ENCODE measurements around the gene PACRG. TPM values are rescaled to one million over a fixed set of nuclear protein-coding genes. Genes with fewer than 3 reads are reported as not detected.
A peak's percentile ranks its signal among the peaks of the same experiment; 100 is the strongest.

The PACRG gene
- total RNA-seq, 1 experiment from 2014 or later: 0.26 TPM

DNA sequence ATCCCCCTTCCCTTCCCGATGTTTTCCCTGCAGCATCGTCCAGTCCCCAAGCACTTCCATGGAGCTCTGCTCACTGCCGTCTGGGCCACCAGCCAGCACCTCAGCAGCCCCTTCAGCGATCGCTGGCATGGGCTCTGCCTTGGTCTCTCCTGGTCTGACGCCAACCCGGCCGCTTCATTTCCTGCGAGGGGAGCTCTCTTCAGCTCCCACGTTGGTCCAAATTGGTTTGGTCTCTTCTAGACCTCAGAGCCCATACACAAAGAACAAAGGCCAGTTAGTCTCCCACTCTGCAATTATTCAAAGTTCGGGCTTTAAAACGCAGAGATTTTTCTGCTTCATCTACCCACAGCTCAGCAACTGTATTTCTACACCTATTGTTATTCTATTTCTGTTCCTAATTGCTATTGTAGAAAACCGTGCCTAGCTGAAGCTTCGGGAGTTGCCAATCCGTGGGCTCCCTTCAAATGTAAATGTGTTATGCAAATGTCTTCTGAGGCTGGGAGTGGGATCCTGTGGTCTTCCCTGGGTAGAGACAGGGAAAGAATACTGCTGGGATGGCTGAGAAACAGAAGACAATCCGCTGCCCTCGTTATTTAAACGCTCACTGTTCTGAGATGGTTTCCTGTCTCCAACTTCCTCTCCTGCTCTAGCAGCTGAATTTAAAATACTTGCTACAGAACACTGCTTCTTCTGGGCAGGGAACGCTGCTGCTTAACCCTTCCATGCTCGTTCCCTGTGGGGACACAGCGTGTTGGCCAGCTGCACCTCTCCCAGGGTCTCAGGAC is 532.5 kb downstream of the PACRG start:
- peaks cover 7% of the 10 kb centered on the region for H3K23me2 ChIP-seq (ENCODE audit: insufficient read length, low read depth, low read length, poor library complexity, severe bottlenecking)
- no peak overlapping the region for H3K23ac ChIP-seq (ENCODE audit: insufficient read length, low read depth, low read length)
- H2BK5ac ChIP-seq (ENCODE audit: insufficient read length, low read length): no peak overlapping the region
- no peak for TF ChIP-seq CTCF (conservative IDR thresholded peaks at IDR 0.05)
- H3K14ac ChIP-seq (ENCODE audit: insufficient read depth, low read length): 0 out of 2 replicates have a peak overlapping the region, but pooled peaks have one; percentile 11
- H3K79me2 ChIP-seq (ENCODE audit: insufficient read depth, low read length): no peaks in the 10 kb centered on the region
- H3K27me3 ChIP-seq (ENCODE audit: insufficient read depth, low read length): peaks cover 11% of the 10 kb centered on the region
- peaks cover 2% of the 10 kb centered on the region; the same call in 1 of the 2 replicates for H3K4me1 ChIP-seq (ENCODE audit: insufficient read depth, low read length)
- no peak overlapping the region for H3K9ac ChIP-seq (ENCODE audit: extremely low read depth, insufficient read length, low read length)
- H2AK5ac ChIP-seq (ENCODE audit: insufficient read length, low read length): no peak overlapping the region
- no peak overlapping the region for H4K8ac ChIP-seq (replicated peaks; ENCODE audit: insufficient read length, low read depth, low read length)
- peak overlapping the region; percentile 55 to 69 for H3K4me3 Mint-ChIP-seq
- no peak overlapping the region for H2BK15ac ChIP-seq (ENCODE audit: low read depth, low read length)
- H4K20me1 ChIP-seq (ENCODE audit: control insufficient read depth, insufficient read depth, insufficient read length): no peaks in the 10 kb centered on the region
- H3K79me1 ChIP-seq (ENCODE audit: insufficient read depth, low read depth, low read length, poor library complexity, severe bottlenecking): no peaks in the 10 kb centered on the region
- H2BK120ac ChIP-seq (ENCODE audit: low read depth, low read length, poor library complexity, severe bottlenecking): no peak overlapping the region
- peaks cover 7 to 9% (median 8%) of the 10 kb centered on the region in 3 experiments; a peak in 5 of 7 replicates for H3K36me3 Mint-ChIP-seq (ENCODE audit: insufficient read depth in 1 of 3, low read depth in 3 of 3)
- no peak overlapping the region for H3T11ph ChIP-seq (ENCODE audit: low read length)
- H3K4me1 Mint-ChIP-seq: peaks cover 54% of the 10 kb centered on the region in 2 experiments
- H4K5ac ChIP-seq (ENCODE audit: insufficient read length, low read depth, low read length): no peak overlapping the region
- H2BK12ac ChIP-seq (ENCODE audit: insufficient read length, low read depth, low read length): no peak overlapping the region
- peak overlapping the region; percentile 18 for H3K18ac ChIP-seq (ENCODE audit: insufficient read length, low read depth, low read length)
- H3K27ac Mint-ChIP-seq: peak overlapping the region; percentile 94 to 99 (median 97)
- H3K56ac ChIP-seq (ENCODE audit: insufficient read length, low read depth, low read length): no peak overlapping the region
- H3K9me3 Mint-ChIP-seq: peaks cover 5 to 9% of the 10 kb centered on the region in 2 experiments; a peak in 3 of 5 replicates
- H2BK20ac ChIP-seq (ENCODE audit: low read depth, low read length, poor library complexity, severe bottlenecking): no peak overlapping the region
- H3K27me3 Mint-ChIP-seq (ENCODE audit: low read depth): peaks cover 31% of the 10 kb centered on the region
- no peak overlapping the region for H3K4ac ChIP-seq (ENCODE audit: low read depth, low read length)
- WGBS (ENCODE audit: extremely low coverage, insufficient read length, low lambda C conversion rate): no CpG with 5 or more reads among the region's 21 CpGs
- DNase-seq: peak; percentile 89
- H3K4me2 ChIP-seq (ENCODE audit: insufficient read depth, insufficient read length, low read length): peak overlapping the region; percentile 61
- peak overlapping the region; percentile 22 for H3K27ac ChIP-seq (ENCODE audit: insufficient read length, low read depth, low read length)
- H3K9me3 ChIP-seq (ENCODE audit: control insufficient read depth, low read depth, low read length): no peaks in the 10 kb centered on the region
- no peak overlapping the region for H4K91ac ChIP-seq (ENCODE audit: insufficient read length, low read depth, low read length)
- no peak overlapping the region for H2AFZ ChIP-seq (ENCODE audit: low read length)
